Natural killer cell (primary cell): ENCODE results near the gene GDPD1. TPM values are rescaled to one million over a fixed set of nuclear protein-coding genes. Genes with fewer than 3 reads are reported as not detected.

Experiments used
- ATAC-seq, 3 donors: fragments of 150-1000 bp in 2 of 3; fragments of 200-7000 bp in 1 of 3; cut with Tn5 transposase; 1 replicate in 1 of 3; 2 replicates in 2 of 3; pipeline ENCODE4 v1.10.0; 2021; ENCODE audit warnings: mild to moderate bottlenecking in 2 of 3, moderate library complexity in 2 of 3
- DNase-seq, 2 donors: peaks; one replicate each; pipeline versions ENCODE4 v3.0.0 to v3.0.0-alpha.2; 2013 to 2021; ENCODE audit warnings: mixed read lengths in 1 of 2
- H3K27ac ChIP-seq: one replicate; pipeline ENCODE4 v1.5.1; 2013; ENCODE audit warnings: mild to moderate bottlenecking, low read length
- H3K27me3 ChIP-seq: one replicate; pipeline ENCODE4 v1.6.1; 2013; ENCODE audit warnings: low read length; ENCODE audit not compliant: control insufficient read depth, insufficient read depth
- H3K36me3 ChIP-seq: one replicate; pipeline ENCODE4 v1.6.1; 2013; ENCODE audit warnings: low read length; ENCODE audit not compliant: control insufficient read depth, insufficient read depth
- H3K4me1 ChIP-seq: one replicate; pipeline ENCODE4 v1.6.1; 2013; ENCODE audit warnings: low read length; ENCODE audit not compliant: control insufficient read depth, insufficient read depth
- H3K4me3 ChIP-seq: one replicate; pipeline ENCODE4 v1.5.1; 2013; ENCODE audit warnings: low read length
- H3K9me3 ChIP-seq: one replicate; pipeline ENCODE4 v1.6.1; 2013; ENCODE audit warnings: low read length; ENCODE audit not compliant: control insufficient read depth, insufficient read depth
- H3K27ac Mint-ChIP-seq, 2 donors: one replicate each; pipeline ENCODE4 v1.8.0; 2022; ENCODE audit warnings: mild to moderate bottlenecking in 2 of 2, mixed read lengths in 2 of 2, moderate library complexity in 1 of 2
- H3K27me3 Mint-ChIP-seq, 2 donors: one replicate each; pipeline ENCODE4 v1.8.0; 2022; ENCODE audit warnings: low read depth in 2 of 2, mixed read lengths in 2 of 2
- H3K36me3 Mint-ChIP-seq: one replicate; pipeline ENCODE4 v1.8.0; 2022; ENCODE audit warnings: mixed read lengths
- H3K4me1 Mint-ChIP-seq, 2 donors: one replicate each; pipeline ENCODE4 v1.8.0; 2022; ENCODE audit warnings: mixed read lengths in 2 of 2
- H3K4me3 Mint-ChIP-seq: one replicate; pipeline ENCODE4 v1.8.0; 2022; ENCODE audit warnings: mild to moderate bottlenecking, moderate library complexity, mixed read lengths
- H3K9me3 Mint-ChIP-seq, 2 donors: one replicate each; pipeline ENCODE4 v1.8.0; 2022; ENCODE audit warnings: mixed read lengths in 2 of 2
- WGBS: methylation state at CpG from one replicate; pipeline ENCODE4 v1.1.7; 2013; ENCODE audit warnings: missing lambda C conversion rate; ENCODE audit not compliant: insufficient coverage; 5-methylcytosine and 5-hydroxymethylcytosine counted together
- intact Hi-C: fragments of 100-400 bp; cut with micrococcal nuclease; formaldehyde crosslinking; loops from one replicate; pipeline ENCODE4 v1.14.2; 2022
- total RNA-seq, 4 donors: library from RNA; stranded (reverse); fragments of 120-200 nt in 1 of 4; gene quantifications; one replicate each; pipeline versions ENCODE4 v1.2.3 to v1.2.4, GENCODE V29; 2013 to 2022
- TF ChIP-seq, protein P1 (sequence below): fragments of 200-600 bp; IDR thresholded peaks from one replicate; pipeline ENCODE4 v1.8.0; 2022; ENCODE audit warnings: antibody characterized with exemption

Gene GDPD1
- 1 to 10 TPM; 4.0 to 5.3 (median 5.1) TPM for total RNA-seq
- total RNA-seq (2013) = 5.2 TPM

GRCh38 chr17:59220328-59221158 is at the start of gene GDPD1:
Gene GDPD1, plus strand, starts transcription at chr17:59220511. Its CDS starts 99 bp downstream, at chr17:59220610.
- Histone ChIP-seq H3K4me1 (peaks cover 11% of the 10 kb centered on the region), H3K9me3 (no peaks in the 10 kb centered on the region), H3K36me3 (no peaks in the 10 kb centered on the region), H3K27me3 (no peaks in the 10 kb centered on the region), H3K4me3 (peak within 1 kb of the TSS; percentile 79), H3K27ac (peak within 1 kb of the TSS; percentile 77)
- no peaks in the 10 kb centered on the region for H3K27me3 Mint-ChIP-seq
- DNase-seq = peak; percentile 96 to 99
- WGBS = 0% methylated on average over 59 of the region's 60 CpGs
- H3K9me3 Mint-ChIP-seq = no peaks in the 10 kb centered on the region
- peak within 1 kb of the TSS; percentile 99 for H3K4me3 Mint-ChIP-seq
- intact Hi-C loops = loop anchor here (1.0 to 10.0 kb wide), 2 partner anchors 10 to 66 kb away; partner anchors contain the start of genes PRR11, SKA2 and SMG8
- TF ChIP-seq, protein P1, sequence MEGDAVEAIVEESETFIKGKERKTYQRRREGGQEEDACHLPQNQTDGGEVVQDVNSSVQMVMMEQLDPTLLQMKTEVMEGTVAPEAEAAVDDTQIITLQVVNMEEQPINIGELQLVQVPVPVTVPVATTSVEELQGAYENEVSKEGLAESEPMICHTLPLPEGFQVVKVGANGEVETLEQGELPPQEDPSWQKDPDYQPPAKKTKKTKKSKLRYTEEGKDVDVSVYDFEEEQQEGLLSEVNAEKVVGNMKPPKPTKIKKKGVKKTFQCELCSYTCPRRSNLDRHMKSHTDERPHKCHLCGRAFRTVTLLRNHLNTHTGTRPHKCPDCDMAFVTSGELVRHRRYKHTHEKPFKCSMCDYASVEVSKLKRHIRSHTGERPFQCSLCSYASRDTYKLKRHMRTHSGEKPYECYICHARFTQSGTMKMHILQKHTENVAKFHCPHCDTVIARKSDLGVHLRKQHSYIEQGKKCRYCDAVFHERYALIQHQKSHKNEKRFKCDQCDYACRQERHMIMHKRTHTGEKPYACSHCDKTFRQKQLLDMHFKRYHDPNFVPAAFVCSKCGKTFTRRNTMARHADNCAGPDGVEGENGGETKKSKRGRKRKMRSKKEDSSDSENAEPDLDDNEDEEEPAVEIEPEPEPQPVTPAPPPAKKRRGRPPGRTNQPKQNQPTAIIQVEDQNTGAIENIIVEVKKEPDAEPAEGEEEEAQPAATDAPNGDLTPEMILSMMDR = peak; percentile 65
- H3K36me3 Mint-ChIP-seq = no peaks in the 10 kb centered on the region
- ATAC-seq = peak; percentile 96 to 98 (median 97)
- peaks cover 12 to 14% of the 10 kb centered on the region in 2 donors for H3K4me1 Mint-ChIP-seq
- H3K27ac Mint-ChIP-seq = peak within 1 kb of the TSS; percentile 94 to 98

DNA sequence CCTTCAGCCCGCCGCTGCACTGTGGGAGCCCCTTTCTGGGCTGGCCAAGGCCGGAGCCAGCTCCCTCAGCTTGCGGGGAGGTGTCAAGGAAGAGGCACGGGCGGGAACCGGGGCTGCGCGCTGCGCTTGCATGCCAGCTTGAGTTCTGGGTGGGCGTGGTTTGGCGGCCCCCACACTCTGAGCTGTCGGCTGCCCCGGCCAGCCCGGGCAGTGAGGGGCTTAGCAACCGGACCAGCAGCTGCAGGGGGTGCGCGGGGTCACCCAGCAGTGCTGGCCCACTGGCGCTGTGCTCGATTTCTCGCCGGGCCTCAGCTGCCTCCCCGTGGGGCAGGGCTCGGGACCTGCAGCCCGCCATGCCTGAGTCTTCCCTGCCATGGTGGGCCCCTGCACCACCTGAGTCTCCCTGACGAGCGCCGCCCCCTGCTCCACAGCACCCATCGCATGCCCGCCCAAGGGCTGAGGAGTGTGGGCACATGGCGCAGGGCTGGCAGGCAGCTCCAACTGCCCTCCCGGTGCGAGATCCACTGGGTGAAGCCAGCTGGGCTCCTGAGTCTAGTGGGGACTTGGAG is 47.8 kb upstream of the GDPD1 start:
- Mint-ChIP-seq H3K4me1 (peaks cover 5% of the 10 kb centered on the region in 2 donors), H3K27me3 (no peaks in the 10 kb centered on the region), H3K27ac (no peak overlapping the region), H3K9me3 (no peaks in the 10 kb centered on the region), H3K36me3 (no peaks in the 10 kb centered on the region), H3K4me3 (no peak overlapping the region)
- TF ChIP-seq, protein P1 = no peak
- ATAC-seq = no peak
- no peaks in the 10 kb centered on the region for H3K36me3 ChIP-seq
- WGBS = 99% methylated on average over 33 of the region's 33 CpGs
- no peaks in the 10 kb centered on the region for H3K4me1 ChIP-seq
- H3K27ac ChIP-seq = no peak overlapping the region
- intact Hi-C loops = no loop called here
- no peaks in the 10 kb centered on the region for H3K9me3 ChIP-seq
- H3K27me3 ChIP-seq = no peaks in the 10 kb centered on the region
- DNase-seq = no peak
- H3K4me3 ChIP-seq = no peak overlapping the region

- H3K4me1 ChIP-seq = no peaks in the 10 kb centered on the region
- H3K27me3 Mint-ChIP-seq = no peaks in the 10 kb centered on the region
- H3K4me1 Mint-ChIP-seq = peaks cover 5% of the 10 kb centered on the region in 2 donors
- H3K36me3 Mint-ChIP-seq = no peaks in the 10 kb centered on the region
- intact Hi-C loops = no loop called here
- 97% methylated on average over 10 of the region's 11 CpGs for WGBS
- H3K27me3 ChIP-seq = no peaks in the 10 kb centered on the region
- no peak overlapping the region for H3K4me3 Mint-ChIP-seq
- H3K27ac Mint-ChIP-seq = no peak overlapping the region
- H3K9me3 Mint-ChIP-seq = no peaks in the 10 kb centered on the region
- TF ChIP-seq, protein P1 = no peak
- ATAC-seq = no peak
- H3K27ac ChIP-seq = no peak overlapping the region
- H3K4me3 ChIP-seq = no peak overlapping the region
- H3K36me3 ChIP-seq = no peaks in the 10 kb centered on the region
- H3K9me3 ChIP-seq = no peaks in the 10 kb centered on the region
- no peak for DNase-seq
These were observed 45.6 kb upstream of the GDPD1 start for GRCh38 chr17:59174671-59175070.
